OCI-LY7 (cell line): ENCODE measurements around the gene CD302. TPM values are rescaled to one million over a fixed set of nuclear protein-coding genes. Genes with fewer than 3 reads are reported as not detected.
"Not testable (repeated sequence)": the region's sequence is repeated elsewhere in the genome, so short reads cannot be mapped to it uniquely, and the experiment has no call there.

Experiments used
- BruUV-seq: library from RNA; stranded (reverse); fragments of 400-500 nt; replicated peaks from 2 replicates; lab custom pipeline; 2021; lab: Mats Ljungman, UMichigan
- CTCF ChIA-PET: fragments of 300-600 bp; sonication (Branson Sonifier 250); formaldehyde crosslinking; loops from one replicate; lab custom pipeline; 2022; ENCODE audit warnings: antibody characterized with exemption; ENCODE audit not compliant: unreplicated experiment; lab: Charles Lee
- POLR2A ChIA-PET: fragments of 300-600 bp; sonication (Branson Sonifier 250); formaldehyde crosslinking; loops from one replicate; lab custom pipeline; 2022; ENCODE audit warnings: antibody characterized with exemption; lab: Charles Lee
- DNase-seq: peaks from one replicate; pipeline ENCODE4 v3.0.0-alpha.2; 2015; ENCODE audit warnings: low spot score
- H2AFZ ChIP-seq: fragments of 200-600 bp; sonication (generic), shearing (Covaris generic); 2 replicates; pipeline ENCODE4 v1.6.1; 2014; ENCODE audit warnings: mild to moderate bottlenecking, antibody characterized with exemption, low read length, moderate library complexity
- H3K27ac ChIP-seq: fragments of 200-600 bp; sonication (generic); 2 replicates; pipeline ENCODE4 v1.5.1; 2014; ENCODE audit warnings: mixed run types, low read depth, mild to moderate bottlenecking, moderate library complexity, low read length, inconsistent platforms; ENCODE audit not compliant: poor library complexity, severe bottlenecking
- H3K36me3 ChIP-seq: fragments of 200-600 bp; sonication (generic); 2 replicates; pipeline ENCODE4 v1.6.1; 2014; ENCODE audit warnings: mild to moderate bottlenecking, antibody characterized with exemption, low read length, moderate library complexity, mixed read lengths; ENCODE audit not compliant: insufficient read depth
- H3K4me1 ChIP-seq: fragments of 200-600 bp; sonication (generic); 2 replicates; pipeline ENCODE4 v1.5.1; 2014; ENCODE audit warnings: mild to moderate bottlenecking, low read length; ENCODE audit not compliant: insufficient read depth, poor library complexity, severe bottlenecking
- H3K4me2 ChIP-seq: fragments of 200-600 bp; sonication (generic); 2 replicates; pipeline ENCODE4 v1.6.1; 2014; ENCODE audit warnings: mild to moderate bottlenecking, low read length
- H3K4me3 ChIP-seq: fragments of 200-600 bp; sonication (generic); 2 replicates; pipeline ENCODE4 v1.5.1; 2014; ENCODE audit warnings: mild to moderate bottlenecking, low read depth, low read length; ENCODE audit not compliant: poor library complexity, severe bottlenecking
- H3K79me2 ChIP-seq: fragments of 200-600 bp; sonication (generic); 2 replicates; pipeline ENCODE4 v1.6.1; 2016; ENCODE audit warnings: low read depth, mild to moderate bottlenecking, low read length, moderate library complexity, mixed read lengths; ENCODE audit not compliant: insufficient read depth
- H3K9me2 ChIP-seq: fragments of 200-600 bp; sonication (generic); 2 replicates; pipeline ENCODE4 v1.6.1; 2016; ENCODE audit warnings: mild to moderate bottlenecking, low read length, mixed read lengths; ENCODE audit not compliant: insufficient read depth
- H3K9me3 ChIP-seq: fragments of 200-600 bp; sonication (generic); 2 replicates; pipeline ENCODE4 v1.6.1; 2014; ENCODE audit warnings: mild to moderate bottlenecking, mixed run types, low read length, mixed read lengths
- H4K20me1 ChIP-seq: fragments of 200-600 bp; sonication (generic); 2 replicates; pipeline ENCODE4 v1.6.1; 2014; ENCODE audit warnings: mild to moderate bottlenecking, antibody characterized with exemption, low read length, moderate library complexity, mixed read lengths; ENCODE audit not compliant: insufficient read depth
- EZH2phosphoT487 ChIP-seq: fragments of 200-600 bp; sonication (generic); IDR thresholded peaks from 2 replicates; pipeline ENCODE4 v1.6.1; 2018; ENCODE audit warnings: low read depth, borderline replicate concordance, mild to moderate bottlenecking, mixed run types, antibody characterized with exemption, low read length, moderate library complexity, mixed read lengths
- intact Hi-C: fragments of 100-400 bp; cut with micrococcal nuclease; formaldehyde crosslinking; loops from one replicate; pipeline ENCODE4 v1.10.0; 2022; ENCODE audit not compliant: unreplicated experiment
- total RNA-seq, 2 experiments: library from RNA; depleted of rRNA in 1 of 2; stranded (reverse); fragments of >200 nt in 1 of 2; shearing (Covaris generic) in 1 of 2; gene quantifications; 2 replicates each; pipeline ENCODE4 v1.2.3, GENCODE V29; 2014 to 2022
- TF ChIP-seq, protein P1 (sequence below): fragments of 200-600 bp; sonication (generic); conservative IDR thresholded peaks from 2 replicates; pipeline ENCODE4 v1.5.1; 2014; ENCODE audit warnings: mild to moderate bottlenecking, antibody characterized with exemption, low read length, moderate library complexity, mixed read lengths

Gene CD302
- total RNA-seq, 2 experiments from 2014 or later: not detected

DNA sequence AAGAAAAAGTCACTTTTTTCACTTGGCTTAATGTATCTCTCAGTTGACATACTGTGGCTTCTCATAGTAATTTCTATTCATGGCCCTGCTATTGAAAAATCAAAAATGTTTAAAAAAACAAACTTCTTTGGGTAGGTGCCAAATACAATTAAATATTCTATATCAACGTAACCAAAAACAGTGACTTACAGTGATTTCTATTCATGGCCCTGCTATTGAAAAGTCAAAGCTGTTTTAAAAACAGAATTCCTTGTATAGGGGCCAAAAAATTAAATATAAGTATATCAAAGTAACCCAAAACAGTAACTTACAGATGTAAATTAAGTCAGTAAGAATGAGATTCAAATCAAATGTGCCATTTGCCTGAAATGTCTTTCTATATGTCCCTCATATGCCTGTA is 31.4 kb upstream of the CD302 start:
- TF ChIP-seq EZH2phosphoT487: no peak
- TF ChIP-seq, protein P1, sequence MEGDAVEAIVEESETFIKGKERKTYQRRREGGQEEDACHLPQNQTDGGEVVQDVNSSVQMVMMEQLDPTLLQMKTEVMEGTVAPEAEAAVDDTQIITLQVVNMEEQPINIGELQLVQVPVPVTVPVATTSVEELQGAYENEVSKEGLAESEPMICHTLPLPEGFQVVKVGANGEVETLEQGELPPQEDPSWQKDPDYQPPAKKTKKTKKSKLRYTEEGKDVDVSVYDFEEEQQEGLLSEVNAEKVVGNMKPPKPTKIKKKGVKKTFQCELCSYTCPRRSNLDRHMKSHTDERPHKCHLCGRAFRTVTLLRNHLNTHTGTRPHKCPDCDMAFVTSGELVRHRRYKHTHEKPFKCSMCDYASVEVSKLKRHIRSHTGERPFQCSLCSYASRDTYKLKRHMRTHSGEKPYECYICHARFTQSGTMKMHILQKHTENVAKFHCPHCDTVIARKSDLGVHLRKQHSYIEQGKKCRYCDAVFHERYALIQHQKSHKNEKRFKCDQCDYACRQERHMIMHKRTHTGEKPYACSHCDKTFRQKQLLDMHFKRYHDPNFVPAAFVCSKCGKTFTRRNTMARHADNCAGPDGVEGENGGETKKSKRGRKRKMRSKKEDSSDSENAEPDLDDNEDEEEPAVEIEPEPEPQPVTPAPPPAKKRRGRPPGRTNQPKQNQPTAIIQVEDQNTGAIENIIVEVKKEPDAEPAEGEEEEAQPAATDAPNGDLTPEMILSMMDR: no peak
- Histone ChIP-seq H3K4me1 (no peaks in the 10 kb centered on the region), H2AFZ (no peak overlapping the region), H3K4me2 (no peak overlapping the region), H3K27ac (no peak overlapping the region), H4K20me1 (no peaks in the 10 kb centered on the region), H3K4me3 (no peak overlapping the region), H3K36me3 (no peaks in the 10 kb centered on the region), H3K9me3 (no peaks in the 10 kb centered on the region), H3K9me2 (no peaks in the 10 kb centered on the region), H3K79me2 (no peaks in the 10 kb centered on the region)
- ChIA-PET CTCF (no interaction called here), POLR2A (no interaction called here)
- BruUV-seq: no TSS peak
- intact Hi-C loops: no loop called here
- no peak for DNase-seq

DNA sequence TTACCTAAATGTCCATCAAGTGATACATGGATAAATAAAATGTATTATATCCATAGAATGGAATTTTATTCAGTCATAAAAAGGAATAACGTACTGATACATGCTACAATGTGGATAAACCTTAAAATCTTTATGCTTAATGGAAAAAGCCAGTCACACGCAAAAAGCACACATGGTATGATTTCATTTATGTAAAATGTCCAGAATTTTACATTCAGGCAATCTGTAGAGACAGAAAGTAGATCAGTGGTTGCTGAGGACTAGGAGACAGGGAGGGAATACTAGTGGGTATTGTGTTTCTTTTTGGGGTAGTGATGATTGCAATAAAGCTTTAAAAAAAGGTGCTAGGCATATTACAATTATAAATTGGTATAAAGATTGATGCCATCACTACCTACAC is 30.7 kb upstream of the CD302 start:
- ChIA-PET CTCF (no interaction called here), POLR2A (no interaction called here)
- H2AFZ ChIP-seq: no peak overlapping the region
- no peaks in the 10 kb centered on the region for H3K79me2 ChIP-seq
- intact Hi-C loops: no loop called here
- no TSS peak for BruUV-seq
- H3K4me1 ChIP-seq: no peaks in the 10 kb centered on the region
- no peaks in the 10 kb centered on the region for H3K9me2 ChIP-seq
- no peaks in the 10 kb centered on the region for H3K36me3 ChIP-seq
- TF ChIP-seq, protein P1: no peak
- TF ChIP-seq EZH2phosphoT487: no peak
- H3K27ac ChIP-seq: no peak overlapping the region
- H3K4me3 ChIP-seq: no peak overlapping the region
- no peak overlapping the region for H3K4me2 ChIP-seq
- H3K9me3 ChIP-seq: no peaks in the 10 kb centered on the region
- DNase-seq: no peak
- H4K20me1 ChIP-seq: no peaks in the 10 kb centered on the region

DNA sequence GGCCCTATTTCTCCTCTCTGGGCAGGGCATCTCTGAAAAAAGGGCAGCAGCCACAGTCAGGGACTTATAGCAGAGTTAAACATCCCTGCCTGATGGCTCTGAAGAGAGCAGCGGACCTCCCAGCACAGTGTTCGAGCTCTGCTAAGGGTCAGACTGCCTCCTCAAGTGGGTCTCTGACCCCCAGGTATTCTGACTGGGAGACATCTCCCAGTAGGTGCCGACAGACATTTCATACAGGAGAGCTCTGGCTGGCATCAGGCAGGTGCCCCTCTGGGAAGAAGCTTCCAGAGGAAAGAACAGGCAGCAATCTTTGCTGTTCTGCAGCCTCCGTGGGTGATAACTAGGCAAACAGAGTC is 24.4 kb upstream of the CD302 start:
- H3K4me3 ChIP-seq, H3K4me1 ChIP-seq, H3K9me2 ChIP-seq, H3K36me3 ChIP-seq, H2AFZ ChIP-seq, CTCF ChIA-PET, H3K4me2 ChIP-seq, H4K20me1 ChIP-seq, intact Hi-C loops, H3K79me2 ChIP-seq, POLR2A ChIA-PET, DNase-seq, BruUV-seq, H3K27ac ChIP-seq, H3K9me3 ChIP-seq: not testable (repeated sequence)

DNA sequence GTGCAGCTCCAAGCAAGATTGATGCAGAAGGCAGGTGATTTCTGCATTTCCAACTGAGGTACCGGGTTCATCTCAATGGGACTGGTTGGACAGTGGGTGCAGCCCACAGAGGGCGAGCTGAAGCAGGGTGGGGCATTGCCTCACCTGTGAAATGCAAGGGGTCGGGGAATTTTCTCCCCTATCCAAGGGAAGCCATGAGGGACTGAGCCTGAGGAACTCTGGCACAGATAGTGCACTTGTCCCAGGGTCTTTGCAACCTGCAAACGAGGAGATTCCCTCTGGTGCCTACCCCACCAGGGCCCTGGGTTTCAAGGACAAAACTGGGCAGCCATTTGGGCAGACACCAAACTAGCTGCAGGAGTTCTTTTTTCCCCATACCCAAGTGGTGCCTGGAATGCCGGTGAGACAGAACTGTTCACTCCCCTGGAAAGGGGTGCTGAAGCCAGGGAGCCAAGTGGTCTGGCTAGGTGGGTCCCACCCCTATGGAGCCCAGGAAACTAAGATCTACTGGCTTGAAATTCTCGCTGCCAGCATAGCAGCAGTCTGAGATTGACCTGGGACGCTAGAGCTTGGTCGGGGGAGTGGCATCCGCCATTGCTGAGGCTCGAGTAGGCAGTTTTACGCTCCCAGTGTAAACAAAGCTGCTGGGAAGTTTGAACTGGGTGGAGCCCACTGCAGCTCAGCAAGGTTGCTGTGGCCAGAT is 23.9 kb upstream of the CD302 start:
- H2AFZ ChIP-seq, intact Hi-C loops: not testable (repeated sequence)

More for the DNA sequence above, 23.9 kb upstream of the CD302 start:
- H3K4me3 ChIP-seq, BruUV-seq, DNase-seq, H3K27ac ChIP-seq, H3K9me2 ChIP-seq, H3K79me2 ChIP-seq, H3K36me3 ChIP-seq, H3K9me3 ChIP-seq, POLR2A ChIA-PET, H3K4me1 ChIP-seq, CTCF ChIA-PET, H3K4me2 ChIP-seq, H4K20me1 ChIP-seq: not testable (repeated sequence)
